NCI-H748 treated with DMSO at 0.1 percent for 48 hours (cell line): ENCODE measurements around the gene PRDM5.
"Not testable (repeated sequence)": the region's sequence is repeated elsewhere in the genome, so short reads cannot be mapped to it uniquely, and the experiment has no call there.

ENCODE experiments used
- DNase-seq: peaks from one replicate; lab custom pipeline; 2025; lab: John Stamatoyannopoulos, UW

Gene PRDM5

DNA sequence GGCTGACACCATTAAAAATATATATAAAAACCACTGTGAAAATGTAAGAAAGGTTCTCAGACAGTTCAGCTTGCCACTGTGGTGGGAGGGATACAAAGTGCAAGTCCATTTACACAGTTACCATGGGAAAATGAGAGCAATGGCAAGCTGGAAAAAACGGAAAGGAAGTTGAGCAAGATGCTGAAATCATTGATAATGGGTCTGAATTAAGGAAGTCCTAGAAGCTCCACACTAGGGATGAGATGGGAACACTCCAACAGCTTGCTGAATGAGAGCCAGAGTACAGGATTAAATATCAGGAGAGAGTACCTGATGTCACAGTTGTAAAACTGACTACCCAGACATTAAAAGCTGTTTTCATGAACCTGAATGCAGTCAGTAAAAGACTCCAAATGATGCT, 218.6 kb downstream of the PRDM5 start:
- no peak for DNase-seq

DNA sequence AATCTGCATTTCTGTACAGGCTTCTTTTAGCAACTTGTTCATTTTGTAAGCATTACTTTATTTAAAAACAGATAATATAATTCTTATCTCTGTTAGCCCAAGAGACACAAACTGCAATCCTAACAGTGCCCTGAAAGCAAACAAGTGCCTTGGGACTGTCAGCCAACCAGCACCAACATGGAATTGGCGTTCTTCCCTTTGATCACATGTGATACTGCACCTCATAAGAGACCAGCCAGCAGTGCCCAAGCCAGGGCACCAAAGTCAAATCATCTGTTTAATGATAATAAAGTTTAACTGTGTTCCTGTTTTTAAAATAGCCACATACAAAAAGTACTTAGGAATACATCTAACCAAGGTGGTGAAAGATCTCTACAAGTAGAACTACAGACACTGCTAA, 223.2 kb downstream of the PRDM5 start:
- no peak for DNase-seq

DNA sequence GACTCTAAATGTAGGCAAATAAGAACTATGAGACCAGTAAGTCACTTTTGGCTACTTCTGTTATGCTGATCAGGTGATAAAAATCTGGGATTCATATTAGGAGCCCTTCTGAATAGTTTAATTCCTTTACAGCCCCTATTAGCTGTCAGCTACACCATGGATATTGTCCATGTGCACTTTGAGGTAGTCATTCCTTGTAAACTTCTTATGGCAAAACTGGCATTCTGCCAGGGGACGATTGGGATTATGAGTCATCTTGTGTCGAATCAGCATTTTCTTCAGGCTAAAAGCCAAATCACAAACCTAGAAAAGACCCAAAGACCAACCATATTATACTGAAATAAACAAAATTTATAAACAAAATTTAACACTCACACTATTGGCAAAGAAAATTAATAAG, 227.6 kb downstream of the PRDM5 start:
- no peak for DNase-seq

DNA sequence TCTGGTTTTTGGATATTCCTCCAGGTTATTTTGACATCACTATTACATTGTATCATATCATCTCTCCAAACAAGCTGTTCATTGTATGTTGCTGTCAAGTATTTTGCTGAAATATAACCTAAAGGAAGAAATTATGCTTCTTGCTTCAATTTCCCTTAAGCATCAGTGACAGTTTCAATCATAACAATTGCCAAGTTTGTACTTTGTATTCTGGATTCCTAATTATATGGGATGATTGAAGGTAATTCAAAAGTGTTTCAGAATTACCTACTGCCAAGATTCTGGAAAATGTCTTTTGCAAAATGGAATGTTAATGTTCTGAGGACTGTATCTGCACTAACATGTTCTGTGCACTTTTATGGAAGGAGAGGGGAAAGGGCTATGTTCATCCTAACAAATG, 228.7 kb downstream of the PRDM5 start:
- DNase-seq = no peak

DNA sequence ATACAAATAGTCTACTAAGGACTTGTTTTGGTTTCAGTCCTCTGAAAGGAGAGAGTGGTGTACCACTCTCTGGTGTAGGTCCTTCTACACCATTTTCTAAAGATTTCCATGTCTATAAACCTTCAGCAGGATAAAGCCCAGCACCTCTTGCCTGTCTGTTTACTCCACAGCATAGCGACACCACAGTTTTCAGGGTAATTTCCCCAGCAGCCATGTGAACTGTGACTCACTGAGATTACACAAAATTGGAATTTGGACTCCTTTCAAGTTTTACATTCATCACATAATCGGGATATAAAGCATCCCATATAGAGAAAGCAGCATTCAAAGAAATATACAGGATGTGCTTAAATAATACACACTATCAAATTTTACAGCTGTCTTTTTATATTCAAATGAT, 229.6 kb downstream of the PRDM5 start:
- no peak for DNase-seq

DNA sequence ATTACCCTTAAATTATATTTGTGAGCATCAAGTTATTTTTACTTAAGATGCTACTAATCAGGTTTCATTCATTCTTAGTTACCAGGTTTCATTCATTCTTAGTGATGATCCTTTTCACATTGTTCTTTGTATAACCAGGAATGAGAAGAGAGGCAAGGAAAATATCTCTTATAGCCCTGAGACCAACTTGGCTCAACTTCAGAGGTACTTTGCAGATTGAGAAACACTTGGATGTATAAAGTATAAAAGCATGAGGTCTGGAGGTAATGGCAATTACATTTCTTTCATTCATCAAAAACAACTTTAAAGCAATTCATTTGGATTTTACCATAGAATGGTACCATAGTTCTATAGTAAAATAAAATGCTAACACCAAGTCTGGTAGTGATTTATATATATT, 231.0 kb downstream of the PRDM5 start:
- no peak for DNase-seq

DNA sequence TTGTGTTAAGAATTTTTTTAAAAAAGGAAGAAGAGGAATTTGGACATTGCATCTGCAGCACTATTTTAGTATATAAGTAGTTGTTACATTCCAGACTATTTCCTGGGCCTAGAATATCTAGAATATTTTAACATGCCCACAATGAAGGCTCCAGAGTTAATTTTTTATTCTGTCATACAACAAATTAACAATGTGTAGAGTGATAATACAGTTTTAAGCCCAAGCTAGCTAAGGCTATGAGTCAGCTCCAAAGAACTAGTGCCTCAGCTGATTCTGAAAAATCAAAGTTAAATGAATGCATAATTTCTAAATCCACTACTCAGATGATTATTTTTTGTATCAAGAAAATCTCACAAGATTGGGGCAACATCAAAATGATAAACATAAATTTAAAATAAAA, 231.4 kb downstream of the PRDM5 start:
- no peak for DNase-seq

DNA sequence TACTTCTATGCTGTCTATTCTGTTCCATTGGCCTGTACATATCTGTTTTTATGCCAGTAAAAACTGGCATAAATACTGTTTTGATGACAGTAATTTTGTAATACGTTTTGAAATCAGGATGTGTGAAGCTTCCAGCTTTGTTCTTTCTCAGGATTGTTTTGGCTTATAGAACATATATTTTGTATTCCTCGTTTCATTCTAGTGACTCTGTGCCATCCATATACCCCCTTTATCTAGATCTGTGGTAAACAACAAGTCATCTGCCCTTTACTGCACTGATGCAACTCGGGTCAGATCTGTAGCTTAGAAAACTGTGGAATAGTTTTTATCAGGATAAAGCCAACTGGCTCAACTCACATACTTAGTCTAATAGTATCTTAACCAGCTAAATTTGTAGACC, 233.7 kb downstream of the PRDM5 start:
- no peak for DNase-seq

DNA sequence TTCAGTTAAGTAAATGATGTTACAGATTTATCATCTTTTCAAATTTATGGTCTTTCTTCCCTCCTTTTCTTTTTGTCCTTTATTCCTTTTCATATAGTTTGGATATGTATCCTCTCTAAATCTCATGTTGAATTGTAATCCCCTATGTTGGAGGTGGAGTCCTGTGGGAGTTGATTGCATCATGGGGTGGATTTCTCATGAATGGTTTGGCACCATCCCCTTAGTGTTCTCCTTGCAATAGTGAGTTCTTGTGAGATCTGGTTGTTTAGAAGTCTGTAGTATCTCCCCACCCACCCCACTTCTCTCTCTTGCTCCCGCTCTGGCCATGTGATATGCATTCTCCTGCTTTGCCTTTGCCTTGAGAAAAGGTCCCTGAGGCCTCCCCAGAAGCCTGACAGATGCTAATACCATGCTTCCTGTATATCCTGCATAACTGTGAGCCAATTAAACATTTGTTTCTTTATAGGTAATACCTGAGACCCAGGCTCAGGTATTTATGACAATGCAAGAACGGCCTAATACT, 236.7 kb downstream of the PRDM5 start:
- DNase-seq = no peak

DNA sequence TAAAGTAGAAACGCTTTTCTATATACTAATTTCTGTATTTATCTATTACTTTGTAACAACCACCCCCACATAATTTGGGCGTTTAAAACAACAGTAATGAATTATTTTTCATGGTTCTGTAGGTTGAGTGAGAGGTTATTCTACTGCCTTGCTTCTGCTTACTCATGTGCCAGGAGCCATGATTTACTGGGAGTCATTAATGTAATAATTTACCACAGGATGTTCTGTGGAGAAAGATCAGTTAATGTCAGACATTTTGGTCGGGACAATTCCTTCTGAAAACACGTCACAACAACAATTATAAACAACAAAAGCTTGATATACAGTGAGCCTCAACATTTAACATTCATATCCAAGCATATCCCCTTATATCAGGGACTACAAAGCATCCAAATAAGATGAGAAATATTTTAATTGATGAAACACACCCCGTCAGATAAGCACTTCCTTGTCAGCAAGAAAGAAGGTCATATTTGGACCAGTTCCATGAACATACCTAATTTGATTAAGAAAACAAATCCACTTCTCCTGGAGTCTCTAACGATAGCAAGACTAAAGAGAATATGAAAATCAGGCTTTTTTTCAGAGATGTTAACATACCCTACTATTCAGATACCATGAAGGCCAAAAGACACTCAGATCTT, 238.5 kb downstream of the PRDM5 start:
- DNase-seq = no peak

DNA sequence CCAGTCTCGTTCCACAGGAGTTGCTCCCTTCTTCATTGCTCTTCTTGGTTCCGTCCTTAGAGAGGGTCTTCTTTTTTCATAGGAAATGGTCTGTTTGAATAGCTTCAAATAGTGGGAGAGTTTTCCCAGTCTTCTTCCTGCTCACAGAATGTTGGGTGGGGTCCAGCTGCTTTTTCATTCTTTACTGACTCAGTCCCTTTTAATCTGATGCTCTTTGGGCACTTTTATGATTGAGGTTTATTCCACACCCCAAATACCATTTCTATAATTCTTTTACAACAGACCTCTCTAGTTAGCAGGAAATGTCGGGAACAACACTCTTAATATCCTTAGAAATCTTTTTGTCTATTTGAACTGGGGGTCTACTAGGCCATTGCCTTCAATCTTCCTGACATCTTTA, 239.5 kb downstream of the PRDM5 start:
- no peak for DNase-seq

DNA sequence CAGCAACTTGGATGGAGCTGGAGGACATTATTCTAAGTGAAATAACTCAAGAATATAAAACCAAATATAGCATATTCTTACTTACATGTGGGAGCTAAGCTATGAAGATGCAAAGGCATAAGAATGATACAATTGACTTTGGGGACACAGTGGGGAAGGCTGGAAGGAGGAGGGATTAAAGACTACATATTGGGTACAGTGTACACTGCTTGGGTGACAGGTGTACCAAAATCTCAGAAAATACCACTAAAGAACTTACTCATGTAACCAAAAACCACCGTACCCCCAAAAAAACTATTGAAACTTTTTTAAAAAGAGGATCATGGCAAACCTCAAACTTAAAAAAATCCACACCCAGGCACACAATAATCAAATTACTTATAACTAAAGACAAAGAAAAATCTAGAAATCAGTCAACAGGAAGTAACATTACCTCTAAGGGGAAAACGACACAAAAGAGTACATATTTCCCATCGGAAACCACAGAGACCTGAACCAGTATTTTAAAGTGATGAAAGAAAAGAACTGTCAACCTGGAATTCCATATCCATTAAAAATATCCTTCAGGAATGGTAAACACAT, 241.8 kb downstream of the PRDM5 start:
- no peak for DNase-seq

DNA sequence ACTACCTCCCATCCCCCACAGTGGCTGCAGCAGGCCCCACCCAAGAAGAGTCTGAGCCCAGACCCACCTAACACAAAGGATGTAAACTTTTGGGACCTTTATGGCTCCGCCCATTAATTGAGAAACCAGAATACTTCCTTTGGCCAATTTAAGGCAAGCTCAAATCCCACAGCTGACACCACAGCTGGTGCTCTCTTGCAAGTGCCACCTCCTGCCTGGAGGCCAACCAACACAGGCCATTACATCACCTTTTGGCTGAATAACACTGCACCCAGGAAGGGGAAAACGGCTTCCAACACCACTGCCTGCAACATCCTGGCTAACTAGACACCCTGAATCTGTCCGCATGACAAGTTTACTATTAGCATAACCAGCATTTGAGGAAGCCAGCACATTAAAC, 248.8 kb downstream of the PRDM5 start:
- DNase-seq = no peak

DNA sequence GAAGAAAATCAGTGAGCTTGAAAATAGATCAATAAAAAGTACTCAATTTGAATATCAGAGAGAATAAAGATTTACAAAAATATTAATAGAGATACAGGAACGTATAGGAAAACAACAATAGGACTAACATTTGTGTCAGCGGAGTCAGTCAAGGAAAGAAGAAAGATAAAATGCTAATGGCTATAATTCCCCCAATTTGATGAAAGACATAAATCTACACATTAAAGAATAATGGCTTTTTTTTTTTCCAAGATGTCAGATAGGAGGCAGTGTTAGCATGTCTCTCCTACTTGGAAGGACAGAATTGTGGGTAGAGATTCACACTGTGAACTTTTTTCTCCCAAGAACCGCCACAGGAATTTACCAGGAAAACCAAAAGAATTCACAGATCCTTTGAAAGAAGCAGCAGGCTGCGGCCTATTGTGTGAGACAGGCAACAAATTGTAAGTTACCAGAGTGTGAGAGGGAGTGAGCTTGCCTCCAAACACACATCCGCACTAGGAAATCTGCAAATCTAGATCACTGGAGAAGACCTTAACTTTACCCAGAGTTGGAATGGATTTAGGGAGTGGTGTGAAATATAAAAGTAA, 249.9 kb downstream of the PRDM5 start:
- DNase-seq = no peak

DNA sequence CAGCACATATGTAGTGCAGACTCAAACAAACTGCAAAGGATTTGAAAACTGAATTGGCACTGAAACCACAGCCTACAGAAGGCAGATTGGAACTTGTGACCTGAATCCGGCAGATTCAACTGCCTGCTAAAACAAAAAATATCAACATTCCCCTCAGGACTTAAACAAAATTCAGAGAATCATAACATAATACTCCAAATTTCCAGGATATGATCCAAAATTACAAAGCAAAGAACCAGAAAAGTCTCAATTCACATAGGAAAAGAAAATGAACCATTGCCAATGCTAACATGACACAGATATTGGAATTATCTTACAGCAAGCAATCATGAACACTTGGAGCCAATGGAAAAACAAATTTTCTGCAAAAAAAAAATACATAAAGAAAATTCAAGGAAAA, 250.4 kb downstream of the PRDM5 start:
- no peak for DNase-seq

DNA sequence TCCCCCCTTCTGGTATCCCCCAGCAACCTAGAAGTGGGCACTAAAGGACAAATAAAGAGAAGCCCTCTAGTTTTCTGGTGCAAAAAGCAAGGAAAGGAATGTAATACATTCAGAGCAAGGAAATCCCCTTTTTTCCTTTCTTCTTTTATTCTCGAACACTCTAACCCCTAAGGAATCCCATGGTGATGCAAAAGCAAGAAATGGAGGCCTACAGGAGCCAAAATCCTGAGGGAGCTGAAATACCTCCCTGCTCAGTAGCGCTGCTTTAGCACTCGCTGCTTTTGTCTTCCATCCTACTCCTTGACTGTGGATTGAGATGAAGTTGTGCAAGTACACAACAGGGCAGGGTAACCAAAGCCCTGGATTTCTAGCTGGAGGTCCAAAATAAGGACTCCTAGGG, 251.0 kb downstream of the PRDM5 start:
- no peak for DNase-seq

DNA sequence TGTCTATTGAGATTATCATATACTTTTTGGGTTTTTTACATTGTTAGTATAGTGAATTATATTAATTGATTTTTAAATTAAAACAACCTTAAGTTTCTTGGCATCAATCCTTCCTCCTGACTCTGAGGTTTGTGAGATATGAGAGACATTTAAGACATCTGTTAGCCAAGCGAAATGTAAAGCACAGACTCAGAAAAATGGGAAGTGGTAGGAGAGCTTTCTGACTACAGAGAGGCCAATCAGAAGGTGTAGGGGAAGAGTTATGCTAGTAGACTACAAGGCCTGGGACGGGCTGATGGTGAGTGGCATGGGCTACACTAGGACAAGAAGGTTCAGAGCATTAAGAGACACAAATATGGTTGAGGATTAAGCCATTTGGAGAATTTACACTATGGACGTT, 255.4 kb downstream of the PRDM5 start:
- no peak for DNase-seq

DNA sequence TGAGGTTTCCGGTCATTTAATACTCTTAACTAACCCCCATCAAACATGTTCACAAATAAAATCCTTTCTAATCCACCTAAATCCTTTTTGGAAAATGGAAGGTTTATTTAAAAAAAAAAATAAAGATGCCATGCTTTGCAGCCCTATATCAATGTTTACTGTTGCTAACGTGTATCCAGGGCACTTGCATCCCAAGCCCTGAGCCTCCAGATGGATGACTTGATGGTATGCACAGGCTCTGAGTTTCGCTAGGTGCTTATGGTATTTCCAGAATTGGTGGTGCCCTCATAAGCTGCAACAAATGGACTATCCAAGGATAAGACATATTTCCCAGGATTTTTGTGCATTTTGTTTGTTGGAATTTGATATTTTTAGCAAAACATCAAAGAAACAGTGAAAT, 257.7 kb downstream of the PRDM5 start:
- no peak for DNase-seq

DNA sequence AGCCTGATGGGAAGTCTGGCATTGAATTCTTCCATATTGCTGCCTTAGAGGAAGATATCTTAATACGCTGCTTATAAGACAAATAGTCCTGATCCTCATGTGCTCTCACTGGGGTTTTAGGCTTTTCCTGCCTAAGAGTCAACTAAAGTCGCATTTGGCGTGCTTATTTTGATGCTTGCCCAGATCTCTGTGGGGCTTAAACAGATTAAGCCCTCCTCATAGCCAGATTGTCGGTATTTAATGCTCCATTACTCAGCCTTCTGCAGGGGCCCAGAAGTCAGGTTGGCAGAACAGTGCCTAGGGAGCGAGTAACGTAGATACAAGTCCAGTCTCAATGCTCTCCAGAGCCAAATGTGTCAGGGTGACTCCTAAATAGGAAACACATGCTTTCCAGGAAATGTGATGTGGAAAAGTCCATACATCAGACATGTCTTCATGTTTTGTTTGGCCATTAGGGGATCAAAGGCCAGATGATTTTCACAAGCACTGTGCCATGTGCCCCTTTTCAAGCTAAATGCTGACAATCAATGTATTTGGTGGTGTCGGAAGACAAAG, 262.8 kb downstream of the PRDM5 start:
- no peak for DNase-seq

DNA sequence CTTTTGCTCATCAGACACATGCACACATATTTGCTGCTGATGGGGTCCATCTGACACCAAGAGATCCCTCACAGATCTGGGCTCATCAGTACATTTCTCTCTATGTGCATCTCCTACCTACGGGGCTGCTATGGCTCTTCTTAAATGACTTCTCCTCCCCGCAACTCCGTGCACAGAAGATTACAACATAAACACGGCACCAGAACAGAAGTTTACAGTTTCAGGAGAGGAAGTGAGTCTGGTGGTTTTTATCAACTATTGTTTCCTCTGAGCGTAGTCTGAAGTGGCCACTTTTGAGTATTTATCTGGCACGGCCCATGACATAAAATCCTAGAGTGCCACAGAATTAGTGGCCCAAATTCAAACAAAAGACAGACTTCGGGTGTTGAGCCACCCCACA, 263.8 kb downstream of the PRDM5 start:
- no peak for DNase-seq

DNA sequence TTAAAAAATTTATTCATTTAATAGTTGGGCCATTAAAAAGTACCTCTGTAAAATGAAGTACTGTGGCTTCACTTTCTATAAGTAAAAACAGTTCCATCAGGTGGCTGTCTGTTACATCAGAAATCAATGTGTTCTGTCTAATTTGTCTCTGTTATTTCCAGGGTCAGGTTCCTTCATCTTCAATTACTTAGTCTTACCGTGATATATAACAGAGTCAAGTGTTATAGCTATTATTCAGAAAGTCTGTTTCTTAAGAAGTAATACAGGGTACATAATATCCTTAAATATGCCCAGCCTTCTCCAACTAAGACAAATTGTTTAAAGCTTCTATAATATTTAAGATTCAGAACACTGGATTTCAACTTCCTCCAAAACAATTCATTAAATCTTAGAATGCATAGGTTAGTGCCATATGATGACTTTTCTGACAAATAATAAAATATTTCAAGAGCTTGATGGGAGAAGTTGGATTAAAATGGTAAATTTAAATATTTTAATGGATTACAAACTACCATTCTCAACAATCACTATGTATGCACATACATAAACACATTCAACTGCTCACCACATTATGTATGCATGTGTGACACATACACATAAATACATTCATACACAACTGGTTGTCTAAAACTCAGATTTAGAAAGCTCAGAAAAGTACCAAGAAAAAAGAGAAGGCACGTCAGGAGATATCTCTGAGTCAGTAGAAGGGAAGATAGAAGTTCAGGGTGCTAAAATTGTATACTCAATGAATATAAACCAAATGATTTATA, 268.5 kb downstream of the PRDM5 start:
- DNase-seq = no peak

DNA sequence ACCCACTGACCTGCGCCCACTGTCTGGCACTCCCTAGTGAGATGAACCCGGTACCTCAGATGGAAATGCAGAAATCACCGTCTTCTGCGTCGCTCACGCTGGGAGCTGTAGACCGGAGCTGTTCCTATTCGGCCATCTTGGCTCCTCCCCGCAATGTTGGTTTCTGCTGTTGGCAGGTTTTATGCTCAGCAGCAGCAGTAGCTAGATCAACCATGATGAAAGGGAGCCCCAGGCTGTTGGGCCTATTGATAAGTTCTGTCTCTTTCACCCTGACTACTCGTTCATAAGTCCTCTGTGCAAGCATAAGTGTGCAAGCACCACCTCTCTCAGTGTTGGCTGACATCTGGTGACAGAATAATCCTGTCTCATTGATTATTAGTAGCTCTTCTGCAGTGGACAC, 274.2 kb downstream of the PRDM5 start:
- DNase-seq = not testable (repeated sequence)
